CD4-positive, alpha-beta T cell (primary cell): ENCODE data around the gene PTPRD. TPM values are rescaled to one million over a fixed set of nuclear protein-coding genes. Genes with fewer than 3 reads are reported as not detected.

ENCODE experiments used
- ATAC-seq: fragments of 200-7000 bp; cut with Tn5 transposase; one replicate; pipeline ENCODE4 v1.10.0; 2022; ENCODE audit warnings: mild to moderate bottlenecking; ENCODE audit not compliant: poor library complexity
- CTCF ChIA-PET: fragments of 350-600 bp; sonication (Branson Sonifier 250); formaldehyde crosslinking; loops from one replicate; lab custom pipeline; 2021; ENCODE audit warnings: antibody characterized with exemption, inconsistent platforms; lab: Charles Lee
- POLR2A ChIA-PET: fragments of 350-600 bp; sonication (Branson Sonifier 250); formaldehyde crosslinking; loops from one replicate; lab custom pipeline; 2021; ENCODE audit warnings: antibody characterized with exemption, inconsistent platforms; lab: Charles Lee
- DNase-seq, 14 experiments: peaks; one replicate each; pipeline ENCODE4 v3.0.0-alpha.2; 2013 to 2020; ENCODE audit warnings: mixed read lengths in 2 of 14
- H3K27ac ChIP-seq, 2 donors: one replicate each; pipeline versions ENCODE4 v1.5.1 to v1.7.0; 2013; ENCODE audit warnings: low read length in 2 of 2, low read depth in 1 of 2, mild to moderate bottlenecking in 1 of 2
- H3K27me3 ChIP-seq, 2 experiments: 1 replicate in 1 of 2; 2 replicates in 1 of 2; pipeline versions ENCODE4 v1.6.1 to v1.7.0; 2013; ENCODE audit warnings: low read length in 2 of 2, control low read depth in 1 of 2, mild to moderate bottlenecking in 1 of 2, moderate library complexity in 1 of 2; ENCODE audit not compliant: insufficient read depth in 2 of 2, control insufficient read depth in 1 of 2
- H3K36me3 ChIP-seq: one replicate; pipeline ENCODE4 v1.6.1; 2013; ENCODE audit warnings: low read length, control low read depth; ENCODE audit not compliant: insufficient read depth
- H3K4me1 ChIP-seq: one replicate; pipeline ENCODE4 v1.6.1; 2013; ENCODE audit warnings: low read length, control low read depth; ENCODE audit not compliant: insufficient read depth
- H3K4me3 ChIP-seq: one replicate; pipeline ENCODE4 v1.5.1; 2013; ENCODE audit warnings: mild to moderate bottlenecking, low read length, moderate library complexity
- H3K9me3 ChIP-seq, 2 experiments: 1 replicate in 1 of 2; 2 replicates in 1 of 2; pipeline versions ENCODE4 v1.6.1 to v1.7.0; 2013; ENCODE audit warnings: low read length in 2 of 2, mild to moderate bottlenecking in 2 of 2, control low read depth in 1 of 2, moderate library complexity in 1 of 2; ENCODE audit not compliant: control insufficient read depth in 1 of 2, insufficient read depth in 1 of 2
- H3K27ac Mint-ChIP-seq: one replicate; pipeline ENCODE4 v1.8.0; 2020; ENCODE audit warnings: mixed read lengths
- H3K27me3 Mint-ChIP-seq: one replicate; pipeline ENCODE4 v1.8.0; 2021; ENCODE audit warnings: mixed read lengths
- H3K36me3 Mint-ChIP-seq: one replicate; pipeline ENCODE4 v1.8.0; 2021; ENCODE audit warnings: low read depth, mixed read lengths
- H3K4me1 Mint-ChIP-seq: one replicate; pipeline ENCODE4 v1.8.0; 2021; ENCODE audit warnings: low read depth, mixed read lengths
- H3K4me3 Mint-ChIP-seq: one replicate; pipeline ENCODE4 v1.8.0; 2020; ENCODE audit warnings: mild to moderate bottlenecking, mixed read lengths
- H3K9me3 Mint-ChIP-seq: one replicate; pipeline ENCODE4 v1.8.0; 2020; ENCODE audit warnings: mixed read lengths
- CTCF ChIP-seq: fragments of 200-600 bp; IDR thresholded peaks from one replicate; pipeline ENCODE4 v1.8.0; 2022; ENCODE audit warnings: antibody characterized with exemption, mild to moderate bottlenecking
- intact Hi-C, 2 experiments: fragments of 100-400 bp; cut with DNase I in 1 of 2; cut with micrococcal nuclease in 1 of 2; formaldehyde crosslinking; loops; one replicate each; pipeline versions ENCODE4 v1.15.1 to v1.9.0; 2023 to 2025; cut with DNase I, micrococcal nuclease
- total RNA-seq, 174 experiments: library from RNA in 2 of 174; stranded (reverse) in 2 of 174; gene quantifications; one replicate each; pipeline ENCODE4 v1.2.3 and lab custom pipeline; 2021 to 2026

The PTPRD gene
- total RNA-seq, 2 experiments from 2014 or later = not detected

- no peaks in the 10 kb centered on the region for H3K36me3 ChIP-seq
- CTCF ChIA-PET = no interaction called here
- H3K27me3 Mint-ChIP-seq = no peaks in the 10 kb centered on the region
- no peak for ATAC-seq
- H3K36me3 Mint-ChIP-seq = no peaks in the 10 kb centered on the region
- no peaks in the 10 kb centered on the region for H3K4me1 Mint-ChIP-seq
- no peaks in the 10 kb centered on the region for H3K9me3 Mint-ChIP-seq
- no peak for DNase-seq
- H3K27me3 ChIP-seq = no peaks in the 10 kb centered on the region
- H3K27ac ChIP-seq = no peak overlapping the region
- no peak for TF ChIP-seq CTCF
- H3K4me1 ChIP-seq = no peaks in the 10 kb centered on the region
- H3K27ac Mint-ChIP-seq = no peak overlapping the region
- POLR2A ChIA-PET = interaction anchor here (0.6 kb wide), 1 partner anchor 92 kb away, joined by 4 read pairs; no protein-coding TSS in a partner anchor
- no peak overlapping the region for H3K4me3 Mint-ChIP-seq
- intact Hi-C loops = no loop called here
- H3K4me3 ChIP-seq = no peak overlapping the region
- H3K9me3 ChIP-seq = no peaks in the 10 kb centered on the region
Measured at GRCh38 chr9:8673830-8674229, 1939.0 kb downstream of the PTPRD start.

DNA sequence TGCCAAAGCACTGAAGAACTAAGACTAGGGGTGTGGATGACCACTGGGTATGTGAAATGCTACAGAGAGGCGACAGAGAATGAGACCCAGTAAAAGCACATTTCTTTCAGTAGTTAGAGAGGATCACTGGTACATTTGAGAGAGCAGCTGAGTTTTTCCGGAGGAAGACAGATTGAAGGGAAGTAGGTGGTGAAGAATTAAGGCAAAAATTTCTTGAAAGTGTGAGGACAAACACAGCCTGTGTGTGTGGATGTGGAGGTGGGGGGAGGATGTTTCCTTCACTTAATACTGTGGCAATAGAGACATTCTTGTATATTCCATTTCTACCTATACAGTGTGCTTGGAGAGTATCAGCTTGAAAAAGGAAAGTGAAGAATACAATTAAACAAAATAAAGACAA lies 1942.1 kb downstream of the PTPRD start:
- intact Hi-C loops = no loop called here
- no peak overlapping the region for H3K4me3 ChIP-seq
- TF ChIP-seq CTCF = no peak
- H3K9me3 Mint-ChIP-seq = no peaks in the 10 kb centered on the region
- DNase-seq = no peak
- H3K9me3 ChIP-seq = no peaks in the 10 kb centered on the region
- no peaks in the 10 kb centered on the region for H3K36me3 ChIP-seq
- CTCF ChIA-PET = no interaction called here
- H3K4me1 Mint-ChIP-seq = no peaks in the 10 kb centered on the region
- H3K4me3 Mint-ChIP-seq = no peak overlapping the region
- H3K4me1 ChIP-seq = no peaks in the 10 kb centered on the region
- H3K36me3 Mint-ChIP-seq = no peaks in the 10 kb centered on the region
- no peak overlapping the region for H3K27ac Mint-ChIP-seq
- no peak overlapping the region for H3K27ac ChIP-seq
- H3K27me3 ChIP-seq = no peaks in the 10 kb centered on the region
- ATAC-seq = no peak
- no peaks in the 10 kb centered on the region for H3K27me3 Mint-ChIP-seq
- POLR2A ChIA-PET = no interaction called here

DNA sequence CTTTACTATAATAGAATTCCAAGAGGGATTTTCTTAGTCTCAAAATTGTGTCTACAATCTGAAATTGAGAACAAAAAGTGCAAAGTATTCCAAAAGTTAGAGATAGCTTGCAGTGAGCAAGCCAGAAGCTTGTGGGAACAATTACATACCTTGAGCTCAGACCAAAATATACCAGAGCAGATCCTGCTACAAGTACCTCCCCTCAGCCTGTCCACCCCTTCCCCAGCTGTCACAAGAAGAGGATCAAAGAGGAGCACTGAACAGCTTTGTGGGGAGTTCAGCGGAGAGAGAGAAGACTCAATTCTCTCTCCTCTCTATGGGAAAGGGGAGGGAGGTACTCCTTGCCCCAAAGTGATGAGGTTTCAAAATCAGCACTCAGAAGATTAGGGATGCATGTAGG lies 1944.1 kb downstream of the PTPRD start:
- Mint-ChIP-seq H3K4me3 (no peak overlapping the region), H3K27me3 (no peaks in the 10 kb centered on the region), H3K9me3 (no peaks in the 10 kb centered on the region), H3K36me3 (no peaks in the 10 kb centered on the region), H3K27ac (no peak overlapping the region), H3K4me1 (no peaks in the 10 kb centered on the region)
- Histone ChIP-seq H3K4me3 (no peak overlapping the region), H3K27me3 (no peaks in the 10 kb centered on the region), H3K9me3 (no peaks in the 10 kb centered on the region), H3K27ac (no peak overlapping the region), H3K36me3 (no peaks in the 10 kb centered on the region), H3K4me1 (no peaks in the 10 kb centered on the region)
- intact Hi-C loops = no loop called here
- ChIA-PET CTCF (no interaction called here), POLR2A (no interaction called here)
- no peak for TF ChIP-seq CTCF
- ATAC-seq = no peak
- DNase-seq = no peak
